Stimulated activated CD8-positive, alpha-beta memory T cell treated with anti-CD3 and anti-CD28 coated beads, Interleukin-15, amount 100 ng/mL, for 1 hour (primary cell): ENCODE measurements around the gene FNDC11.
"Not testable (repeated sequence)": the region's sequence is repeated elsewhere in the genome, so short reads cannot be mapped to it uniquely, and the experiment has no call there.

Experiments
- DNase-seq: peaks from one replicate; pipeline ENCODE4 v3.0.0-alpha.2; 2020; ENCODE audit warnings: low read depth

The FNDC11 gene

DNA sequence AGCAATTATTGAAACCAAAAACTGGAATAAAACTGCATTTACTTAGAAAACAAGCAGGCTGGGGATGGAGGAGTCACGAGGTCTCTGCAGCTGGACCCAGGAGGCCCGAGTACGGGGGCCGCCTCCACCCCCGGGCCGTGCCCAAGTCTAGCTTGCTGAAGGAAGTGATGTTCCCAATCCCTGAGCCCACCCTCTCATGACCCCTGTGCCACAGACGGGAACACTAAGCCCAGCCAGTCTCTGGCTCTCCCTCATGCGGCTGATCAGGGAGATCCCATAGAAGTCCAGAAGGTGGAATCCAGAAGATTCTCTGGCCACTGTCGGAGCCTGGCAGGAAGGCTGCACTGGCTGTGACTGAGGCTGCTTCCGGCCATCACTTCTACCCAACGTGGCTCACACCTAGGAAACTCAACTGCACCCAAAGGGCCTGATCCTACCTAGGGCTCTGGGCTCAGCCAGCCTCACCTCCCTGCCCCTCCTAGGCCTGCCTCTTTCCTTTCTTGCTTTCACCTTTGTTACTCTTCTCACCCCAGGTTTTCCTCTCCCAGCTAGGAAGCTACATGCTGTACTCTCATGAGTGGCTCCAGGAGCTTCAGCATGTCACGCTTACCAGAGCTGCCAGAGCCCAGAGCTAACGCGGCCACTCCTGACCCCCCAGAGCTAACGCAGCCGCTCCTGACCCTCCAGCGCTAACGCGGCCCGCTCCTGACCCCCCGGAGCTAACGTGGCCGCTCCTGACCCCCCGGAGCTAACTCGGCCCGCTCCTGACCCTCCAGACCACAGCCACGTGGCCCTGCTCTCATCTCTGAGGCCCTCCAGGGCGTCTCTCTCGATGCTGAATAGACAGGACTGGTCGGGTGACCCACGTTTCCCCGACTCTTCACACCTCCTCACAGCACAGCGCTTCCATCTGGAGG lies 44.8 kb downstream of the FNDC11 start:
- DNase-seq, result no peak

DNA sequence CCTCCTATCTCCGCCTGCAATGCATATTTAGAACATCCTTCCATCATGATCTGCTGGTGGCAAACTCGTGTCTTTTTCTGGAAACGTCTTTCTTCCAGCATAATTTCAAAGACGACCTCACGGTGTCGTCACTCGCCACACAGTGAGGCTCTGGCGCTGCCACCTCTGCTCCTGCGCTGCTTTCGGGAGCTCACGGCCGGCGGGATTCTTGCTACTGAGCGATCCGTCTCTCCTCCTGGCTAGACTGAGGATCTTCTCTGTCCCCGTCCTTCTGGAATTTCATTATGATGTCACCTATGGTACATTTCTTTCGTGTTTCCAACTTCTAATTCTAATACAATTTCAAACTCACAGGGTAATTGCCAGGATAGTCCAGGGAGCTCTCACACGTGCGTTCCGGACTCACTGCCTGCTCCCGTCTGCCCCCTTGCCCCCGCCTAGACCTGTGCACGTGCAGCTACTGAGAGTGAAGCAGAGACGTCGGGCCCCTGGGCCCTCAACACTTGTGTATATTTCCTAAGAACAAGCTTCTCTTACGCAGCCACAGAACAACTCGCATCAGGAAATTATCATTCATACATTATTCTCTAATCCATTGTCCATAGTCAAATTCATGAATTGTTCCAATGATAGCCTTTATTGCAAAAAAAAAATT lies 45.6 kb downstream of the FNDC11 start:
- DNase-seq, result no peak

DNA sequence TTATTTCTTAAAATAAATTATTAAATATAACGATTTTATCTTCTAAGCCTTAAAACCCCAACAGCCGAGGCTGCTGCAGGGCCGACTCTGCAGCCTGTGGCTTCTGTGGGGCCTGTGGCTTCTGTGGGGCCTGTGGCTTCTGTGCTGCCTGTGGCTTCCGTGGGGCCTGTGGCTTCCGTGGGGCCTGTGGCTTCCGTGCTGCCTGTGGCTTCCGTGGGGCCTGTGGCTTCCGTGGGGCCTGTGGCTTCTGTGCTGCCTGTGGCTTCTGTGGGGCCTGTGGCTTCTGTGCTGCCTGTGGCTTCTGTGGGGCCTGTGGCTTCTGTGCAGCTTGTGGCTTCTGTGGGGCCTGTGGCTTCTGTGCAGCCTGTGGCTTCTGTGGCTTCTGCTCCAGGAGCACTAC lies 47.7 kb downstream of the FNDC11 start:
- DNase-seq, result not testable (repeated sequence)

DNA sequence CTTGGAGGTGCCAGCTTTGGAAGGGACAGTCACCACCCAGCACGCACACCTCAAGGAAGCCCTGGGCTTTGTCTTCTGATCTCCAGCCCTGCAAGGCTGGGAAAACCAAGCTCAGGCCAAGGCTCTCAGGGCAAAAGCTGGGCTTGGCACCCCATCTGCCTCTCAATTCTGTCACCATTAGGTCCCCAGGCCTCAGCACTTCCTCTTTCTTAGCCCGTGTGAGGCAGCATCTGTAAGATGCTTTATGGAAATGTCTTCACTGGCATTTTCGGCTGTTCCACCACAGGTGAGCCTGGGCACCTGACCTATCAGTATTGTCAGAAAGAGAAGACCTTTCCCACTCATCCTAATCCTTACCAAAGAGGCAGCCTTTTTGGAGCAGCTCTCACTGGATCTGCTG lies 48.4 kb downstream of the FNDC11 start:
- DNase-seq, result no peak
